Neural cell (in vitro differentiated cells): Measurements from ENCODE around the gene SLC45A1. TPM values are rescaled to one million over a fixed set of nuclear protein-coding genes. Genes with fewer than 3 reads are reported as not detected.

Experiments
- H2AFZ ChIP-seq: fragments of 200-600, 300-800 bp; sonication (generic), shearing (Covaris generic); 2 replicates; pipeline ENCODE4 v1.6.0; 2014; ENCODE audit warnings: low read depth, mild to moderate bottlenecking, antibody characterized with exemption, low read length, moderate library complexity
- H3F3A ChIP-seq: fragments of 200-600 bp; shearing (Covaris generic); 2 replicates; pipeline ENCODE4 v1.6.1; 2016; ENCODE audit warnings: mild to moderate bottlenecking, moderate library complexity, mixed read lengths, antibody characterized with exemption, low read length; ENCODE audit not compliant: insufficient read depth, poor library complexity, severe bottlenecking
- H3K27ac ChIP-seq: fragments of 200-600, 300-800 bp; sonication (generic), shearing (Covaris generic); 2 replicates; pipeline ENCODE4 v1.5.1; 2014; ENCODE audit warnings: mild to moderate bottlenecking, low read length, moderate library complexity
- H3K27me3 ChIP-seq: fragments of 300-800, 200-600 bp; sonication (generic), shearing (Covaris generic); 2 replicates; pipeline ENCODE4 v1.6.0; 2014; ENCODE audit warnings: mild to moderate bottlenecking, low read depth, low read length, moderate library complexity; ENCODE audit not compliant: insufficient read depth
- H3K36me3 ChIP-seq: fragments of 300-800, 200-600 bp; sonication (generic), shearing (Covaris generic); 2 replicates; pipeline ENCODE4 v1.5.1; 2014; ENCODE audit warnings: mild to moderate bottlenecking, antibody characterized with exemption, low read length, moderate library complexity; ENCODE audit not compliant: insufficient read depth
- H3K4me2 ChIP-seq: fragments of 300-800, 200-600 bp; sonication (generic), shearing (Covaris generic); 2 replicates; pipeline ENCODE4 v1.6.0; 2014; ENCODE audit warnings: mild to moderate bottlenecking, low read length
- H3K4me3 ChIP-seq: fragments of 300-800, 200-600 bp; sonication (generic), shearing (Covaris generic); 2 replicates; pipeline ENCODE4 v1.5.1; 2014; ENCODE audit warnings: mild to moderate bottlenecking, low read length, moderate library complexity
- H3K79me2 ChIP-seq: fragments of 200-600 bp; shearing (Covaris generic); replicated peaks from 2 replicates; pipeline ENCODE4 v1.6.0; 2014; ENCODE audit warnings: mild to moderate bottlenecking, low read length, moderate library complexity; ENCODE audit not compliant: insufficient read depth
- H3K9ac ChIP-seq: fragments of 300-800, 200-600 bp; sonication (generic), shearing (Covaris generic); 2 replicates; pipeline ENCODE4 v1.6.1; 2016; ENCODE audit warnings: mild to moderate bottlenecking, low read length, mixed read lengths
- H3K9me2 ChIP-seq: fragments of 200-600 bp; shearing (Covaris generic); 2 replicates; pipeline ENCODE4 v1.6.1; 2016; ENCODE audit warnings: mild to moderate bottlenecking, low read length, mixed read lengths; ENCODE audit not compliant: insufficient read depth
- H3K9me3 ChIP-seq: fragments of 200-600, 300-800 bp; sonication (generic), shearing (Covaris generic); 2 replicates; pipeline ENCODE4 v1.6.1; 2016; ENCODE audit warnings: mild to moderate bottlenecking, mixed run types, low read length, moderate library complexity, mixed read lengths
- H4K20me1 ChIP-seq: fragments of 200-600 bp; shearing (Covaris generic); 2 replicates; pipeline ENCODE4 v1.6.1; 2016; ENCODE audit warnings: mild to moderate bottlenecking, mixed run types; ENCODE audit not compliant: insufficient read depth
- CTCF ChIP-seq: fragments of 450-650 bp; IDR thresholded peaks from 2 replicates; pipeline ENCODE4 v1.5.1; 2014; ENCODE audit warnings: antibody characterized with exemption, mild to moderate bottlenecking, moderate library complexity; ENCODE audit not compliant: poor library complexity, severe bottlenecking
- EP300 ChIP-seq: fragments of 450-650 bp; conservative IDR thresholded peaks from 2 replicates; pipeline ENCODE4 v1.6.1; 2014; ENCODE audit warnings: antibody characterized with exemption, mild to moderate bottlenecking, moderate library complexity; ENCODE audit not compliant: poor library complexity, severe bottlenecking
- EZH2 ChIP-seq: fragments of 200-600, 300-800 bp; shearing (Covaris generic), sonication (generic); IDR thresholded peaks from 2 replicates; pipeline ENCODE4 v1.6.1; 2014; ENCODE audit warnings: antibody characterized with exemption, low read length, borderline replicate concordance, mild to moderate bottlenecking; ENCODE audit not compliant: insufficient read depth, poor library complexity, severe bottlenecking
- POLR2AphosphoS5 ChIP-seq: IDR thresholded peaks from 2 replicates; pipeline ENCODE4 v1.6.1; 2012
- RAD21 ChIP-seq: fragments of 450-650 bp; conservative IDR thresholded peaks from 2 replicates; pipeline ENCODE4 v1.6.1; 2014; ENCODE audit warnings: antibody characterized with exemption, mild to moderate bottlenecking, moderate library complexity
- REST ChIP-seq: IDR thresholded peaks from 2 replicates; pipeline ENCODE4 v1.6.1; 2012; ENCODE audit warnings: borderline replicate concordance
- SMC3 ChIP-seq: fragments of 450-650 bp; conservative IDR thresholded peaks from 2 replicates; pipeline ENCODE4 v1.6.1; 2014; ENCODE audit warnings: antibody characterized with exemption, mild to moderate bottlenecking, moderate library complexity; ENCODE audit not compliant: poor library complexity
- TAF1 ChIP-seq: IDR thresholded peaks from 2 replicates; pipeline ENCODE4 v1.6.1; 2012; ENCODE audit warnings: low read depth
- polyA plus RNA-seq: library from polyadenylated mRNA; depleted of rRNA; stranded (reverse); fragments of >200 nt; gene quantifications from 2 replicates; pipeline ENCODE4 v1.2.3, GENCODE V29; 2014

Gene SLC45A1
- polyA plus RNA-seq, 1 donor from 2014 or later = 7.1 TPM

GRCh38 chr1:8361198-8361849, 43.4 kb downstream of the SLC45A1 start:
- H3K27ac ChIP-seq = no peak overlapping the region
- TF ChIP-seq RAD21 = no peak
- no peak for TF ChIP-seq TAF1
- H3K9me3 ChIP-seq = no peaks in the 10 kb centered on the region

GRCh38 chr1:8362701-8363101, 44.8 kb downstream of the SLC45A1 start:
- H3K27me3 ChIP-seq = no peaks in the 10 kb centered on the region
- TF ChIP-seq POLR2AphosphoS5 = no peak
- no peak for TF ChIP-seq REST
- TF ChIP-seq RAD21 = no peak
- TF ChIP-seq EZH2 = no peak
- no peak for TF ChIP-seq SMC3
- H3K4me3 ChIP-seq = no peak overlapping the region
- no peak overlapping the region for H2AFZ ChIP-seq
- H3K79me2 ChIP-seq = peaks cover 20% of the 10 kb centered on the region
- H3K36me3 ChIP-seq = no peaks in the 10 kb centered on the region
- H3K9ac ChIP-seq = no peak overlapping the region
- no peak overlapping the region for H3K27ac ChIP-seq
- H3K9me3 ChIP-seq = no peaks in the 10 kb centered on the region
- H4K20me1 ChIP-seq = peaks cover 4% of the 10 kb centered on the region
- H3F3A ChIP-seq = no peaks in the 10 kb centered on the region
- no peaks in the 10 kb centered on the region for H3K9me2 ChIP-seq
- no peak overlapping the region for H3K4me2 ChIP-seq

More at GRCh38 chr1:8361198-8361849, 43.4 kb downstream of the SLC45A1 start:
- Histone ChIP-seq H3K36me3 (peaks cover 5% of the 10 kb centered on the region), H3K4me3 (no peak overlapping the region), H3F3A (no peaks in the 10 kb centered on the region), H3K9ac (no peak overlapping the region), H3K79me2 (peaks cover 6% of the 10 kb centered on the region), H3K9me2 (no peaks in the 10 kb centered on the region), H3K4me2 (no peak overlapping the region), H3K27me3 (no peaks in the 10 kb centered on the region), H2AFZ (no peak overlapping the region), H4K20me1 (peaks cover 4% of the 10 kb centered on the region)

GRCh38 chr1:8363186-8363766, 45.4 kb downstream of the SLC45A1 start:
- H3K9me2 ChIP-seq = no peaks in the 10 kb centered on the region
- no peak overlapping the region for H3K27ac ChIP-seq
- no peaks in the 10 kb centered on the region for H3K27me3 ChIP-seq
- H4K20me1 ChIP-seq = peaks cover 4% of the 10 kb centered on the region
- no peaks in the 10 kb centered on the region for H3K9me3 ChIP-seq
- no peak overlapping the region for H3K9ac ChIP-seq
- H3K4me2 ChIP-seq = no peak overlapping the region
- no peak overlapping the region for H2AFZ ChIP-seq
- no peak for TF ChIP-seq EP300
- TF ChIP-seq CTCF = no peak
- no peak for TF ChIP-seq REST
- no peak for TF ChIP-seq TAF1
- no peak for TF ChIP-seq SMC3
- no peaks in the 10 kb centered on the region for H3K36me3 ChIP-seq
- H3F3A ChIP-seq = no peaks in the 10 kb centered on the region
- no peak overlapping the region for H3K4me3 ChIP-seq
- H3K79me2 ChIP-seq = peaks cover 23% of the 10 kb centered on the region
